Fibroblast of lung (primary cell): ENCODE measurements around the gene SH2B3. TPM values are rescaled to one million over a fixed set of nuclear protein-coding genes. Genes with fewer than 3 reads are reported as not detected.

Experiments
- DNase-seq, 2 donors: peaks; one replicate each; pipeline versions ENCODE4 v3.0.0 to v3.0.0-alpha.2; 2010; ENCODE audit warnings: low read depth in 2 of 2
- H2AFZ ChIP-seq: 2 replicates; pipeline ENCODE4 v1.5.1; 2012; ENCODE audit warnings: low read length, control low read depth, inconsistent platforms
- H3K27ac ChIP-seq: 2 replicates; pipeline ENCODE4 v1.5.1; 2011; ENCODE audit warnings: low read length, control low read depth; ENCODE audit not compliant: insufficient read depth
- H3K27me3 ChIP-seq: 2 replicates; pipeline ENCODE4 v1.5.1; 2011; ENCODE audit warnings: mild to moderate bottlenecking, low read length; ENCODE audit not compliant: control insufficient read depth, insufficient read depth
- H3K36me3 ChIP-seq: 2 replicates; pipeline ENCODE4 v1.5.1; 2011; ENCODE audit warnings: low read length; ENCODE audit not compliant: control insufficient read depth, insufficient read depth
- H3K4me1 ChIP-seq: 2 replicates; pipeline ENCODE4 v1.5.1; 2011; ENCODE audit warnings: low read length; ENCODE audit not compliant: control insufficient read depth, insufficient read depth; ENCODE audit errors: extremely low read depth
- H3K4me2 ChIP-seq: 2 replicates; pipeline ENCODE4 v1.5.1; 2011; ENCODE audit warnings: low read length, control low read depth; ENCODE audit not compliant: insufficient read depth; ENCODE audit errors: extremely low read depth
- H3K4me3 ChIP-seq, 4 experiments: fragments of 200-600 bp in 1 of 4; sonication (generic) in 1 of 4; replicated peaks in 1 of 4; 2 replicates each; pipeline ENCODE4 v1.5.1; 2011 to 2016; ENCODE audit warnings: low read length in 4 of 4, low read depth in 3 of 4, mild to moderate bottlenecking in 3 of 4, control low read depth in 2 of 4, inconsistent platforms in 1 of 4, mixed read lengths in 1 of 4; ENCODE audit not compliant: insufficient read depth in 1 of 4; ENCODE audit errors: control extremely low read depth in 1 of 4
- H3K79me2 ChIP-seq: 2 replicates; pipeline ENCODE4 v1.5.1; 2012; ENCODE audit warnings: mild to moderate bottlenecking, low read length, inconsistent platforms; ENCODE audit not compliant: control insufficient read depth, insufficient read depth
- H3K9ac ChIP-seq: 2 replicates; pipeline ENCODE4 v1.5.1; 2011; ENCODE audit warnings: mild to moderate bottlenecking, low read length, control low read depth; ENCODE audit not compliant: insufficient read depth
- H3K9me3 ChIP-seq: 2 replicates; pipeline ENCODE4 v1.5.1; 2012; ENCODE audit warnings: low read depth, low read length; ENCODE audit not compliant: control insufficient read depth, insufficient read depth
- H4K20me1 ChIP-seq: 2 replicates; pipeline ENCODE4 v1.5.1; 2011; ENCODE audit warnings: low read length; ENCODE audit not compliant: control insufficient read depth, insufficient read depth; ENCODE audit errors: extremely low read depth
- CTCF ChIP-seq, 2 donors: IDR thresholded peaks in 1 of 2; conservative IDR thresholded peaks in 1 of 2; 1 replicate in 1 of 2; 2 replicates in 1 of 2; pipeline ENCODE4 v1.5.1; 2011 to 2012; ENCODE audit warnings: low read length in 2 of 2, control low read depth in 1 of 2, inconsistent platforms in 1 of 2, low read depth in 1 of 2, mild to moderate bottlenecking in 1 of 2
- EZH2 ChIP-seq: IDR thresholded peaks from 2 replicates; pipeline ENCODE4 v1.5.1; 2012; ENCODE audit warnings: low read length, control low read depth, mild to moderate bottlenecking; ENCODE audit errors: missing control alignments
- polyA plus RNA-seq, 2 donors: library from polyadenylated mRNA; depleted of rRNA in 1 of 2; stranded (reverse) in 1 of 2; unstranded in 1 of 2; fragments of >200 nt; gene quantifications; 2 replicates each; pipeline ENCODE4 v1.2.1, GENCODE V29; 2011 to 2012; ENCODE audit warnings: missing spikeins in 1 of 2
- total RNA-seq: library from RNA; depleted of rRNA; stranded (reverse); fragments of >200 nt; gene quantifications from 2 replicates; pipeline ENCODE4 v1.2.1, GENCODE V29; 2014

SH2B3 gene
- total and polyA plus RNA-seq, 2 donors (not counting 1 experiment from before 2014, with no cell fraction given) = 18.0 to 32.0 TPM

- no peak overlapping the region for H3K4me3 ChIP-seq
- H4K20me1 ChIP-seq = no peaks in the 10 kb centered on the region
- H3K27ac ChIP-seq = peak overlapping the region; percentile 79
- DNase-seq = peak; percentile 71
- peaks cover 19% of the 10 kb centered on the region for H3K4me1 ChIP-seq
- H3K79me2 ChIP-seq = peaks cover 7% of the 10 kb centered on the region
- no peaks in the 10 kb centered on the region for H3K9me3 ChIP-seq
- H3K36me3 ChIP-seq = peaks cover 4% of the 10 kb centered on the region
- H3K9ac ChIP-seq = peak overlapping the region; percentile 3
- TF ChIP-seq EZH2 (no peak), CTCF (conservative IDR thresholded peaks at IDR 0.05 in 1 of 2, IDR thresholded peaks at IDR 0.05 in 1 of 2; ENCODE audit: low read depth in 1 of 2, low read length in 2 of 2) (no peak)
- no peaks in the 10 kb centered on the region for H3K27me3 ChIP-seq
- H2AFZ ChIP-seq = no peak overlapping the region
- H3K4me2 ChIP-seq = no peak overlapping the region
Measured at GRCh38 chr12:111462210-111462769, 56.6 kb downstream of the SH2B3 start.

GRCh38 chr12:111467092-111467856 lies 61.6 kb downstream of the SH2B3 start:
- TF ChIP-seq CTCF (conservative IDR thresholded peaks at IDR 0.05 in 1 of 2, IDR thresholded peaks at IDR 0.05 in 1 of 2; ENCODE audit: low read depth in 1 of 2, low read length in 2 of 2) = no peak
- no peak for TF ChIP-seq EZH2
- Histone ChIP-seq H3K4me2 (peak overlapping the region; percentile 62), H3K27ac (peak overlapping the region; percentile 81), H3K9ac (no peak overlapping the region), H3K79me2 (peaks cover 6% of the 10 kb centered on the region), H3K4me1 (peaks cover 34% of the 10 kb centered on the region), H4K20me1 (no peaks in the 10 kb centered on the region), H2AFZ (no peak overlapping the region), H3K36me3 (peaks cover 11% of the 10 kb centered on the region), H3K27me3 (no peaks in the 10 kb centered on the region), H3K4me3 (no peak overlapping the region), H3K9me3 (no peaks in the 10 kb centered on the region)
- peak in 1 of 2 donors; percentile 65 for DNase-seq

- peaks cover 32% of the 10 kb centered on the region for H3K4me1 ChIP-seq
- H3K27ac ChIP-seq = peak overlapping the region; percentile 81
- H3K4me3 ChIP-seq = no peak overlapping the region
- H2AFZ ChIP-seq = no peak overlapping the region
- no peak overlapping the region for H3K9ac ChIP-seq
- peaks cover 11% of the 10 kb centered on the region for H3K36me3 ChIP-seq
- peak; percentile 19 to 92 for DNase-seq
- no peaks in the 10 kb centered on the region for H3K9me3 ChIP-seq
- peaks cover 6% of the 10 kb centered on the region for H3K79me2 ChIP-seq
- TF ChIP-seq CTCF (conservative IDR thresholded peaks at IDR 0.05 in 1 of 2, IDR thresholded peaks at IDR 0.05 in 1 of 2; ENCODE audit: low read depth in 1 of 2, low read length in 2 of 2) (no peak), EZH2 (no peak)
- H4K20me1 ChIP-seq = no peaks in the 10 kb centered on the region
- peak overlapping the region; percentile 61 for H3K4me2 ChIP-seq
- H3K27me3 ChIP-seq = no peaks in the 10 kb centered on the region
Measured at GRCh38 chr12:111467857-111468241, 62.1 kb downstream of the SH2B3 start.
